Measurements from ENCODE around the gene TMEFF2.

The TMEFF2 gene

GRCh38 chr2:192007581-192008228, 187.0 kb downstream of the TMEFF2 start:
- no peak for DNase-seq

GRCh38 chr2:192005211-192005610, 189.5 kb downstream of the TMEFF2 start:
- DNase-seq = no peak

GRCh38 chr2:192004188-192004963, 190.4 kb downstream of the TMEFF2 start:
- no peak for DNase-seq

- peak in 1 of 2 donors; percentile 0 for DNase-seq
Measured at GRCh38 chr2:192002418-192002817, 192.3 kb downstream of the TMEFF2 start.

GRCh38 chr2:192000196-192000980, 194.3 kb downstream of the TMEFF2 start:
- DNase-seq = no peak

GRCh38 chr2:191999101-191999841, 195.5 kb downstream of the TMEFF2 start:
- no peak for DNase-seq

- DNase-seq = no peak
Measured at GRCh38 chr2:191995285-191995684, 199.4 kb downstream of the TMEFF2 start.

- no peak for DNase-seq
Measured at GRCh38 chr2:191994749-191995148, 200.0 kb downstream of the TMEFF2 start.

- DNase-seq = no peak
Measured at GRCh38 chr2:191991442-191991841, 203.3 kb downstream of the TMEFF2 start.

- no peak for DNase-seq
Measured at GRCh38 chr2:191985740-191986139, 209.0 kb downstream of the TMEFF2 start.

- no peak for DNase-seq
Measured at GRCh38 chr2:191983591-191983990, 211.1 kb downstream of the TMEFF2 start.

GRCh38 chr2:191983186-191983585, 211.5 kb downstream of the TMEFF2 start:
- DNase-seq = no peak

- DNase-seq = no peak
Measured at GRCh38 chr2:191981706-191982105, 213.0 kb downstream of the TMEFF2 start.

- DNase-seq = no peak
Measured at GRCh38 chr2:191980483-191980882, 214.2 kb downstream of the TMEFF2 start.

- DNase-seq = no peak
Measured at GRCh38 chr2:191979221-191979730, 215.5 kb downstream of the TMEFF2 start.

GRCh38 chr2:191977754-191978153, 217.0 kb downstream of the TMEFF2 start:
- DNase-seq = no peak

GRCh38 chr2:191976436-191976835, 218.3 kb downstream of the TMEFF2 start:
- no peak for DNase-seq

GRCh38 chr2:191974676-191975075, 220.1 kb downstream of the TMEFF2 start:
- no peak for DNase-seq

- no peak for DNase-seq
Measured at GRCh38 chr2:191970867-191971266, 223.9 kb downstream of the TMEFF2 start.

- DNase-seq = no peak
Measured at GRCh38 chr2:191968120-191968519, 226.6 kb downstream of the TMEFF2 start.

- DNase-seq = no peak
Measured at GRCh38 chr2:191965733-191966132, 229.0 kb downstream of the TMEFF2 start.

- no peak for DNase-seq
Measured at GRCh38 chr2:191961556-191961955, 233.2 kb downstream of the TMEFF2 start.

- no peak for DNase-seq
Measured at GRCh38 chr2:191959209-191959608, 235.5 kb downstream of the TMEFF2 start.

Measured in stimulated activated CD4-positive, alpha-beta T cell treated with anti-CD3 and anti-CD28 coated beads, Interleukin-2, amount 100 ng/mL, for 24 hours (primary cell).